ENCODE measurements around the gene NTRK2. TPM values are rescaled to one million over a fixed set of nuclear protein-coding genes. Genes with fewer than 3 reads are reported as not detected.

The NTRK2 gene
- total RNA-seq, 1 experiment from 2014 or later: 0.54 TPM

GRCh38 chr9:84932915-84933527 lies 263.5 kb downstream of the NTRK2 start:
- in situ Hi-C loops (cut with HindIII; ENCODE audit: low pct_unique_long_range_greater_than_20kb, low sequenced_read_pairs): no loop called here
- peak; percentile 18 for DNase-seq (ENCODE audit: low read depth)

- in situ Hi-C loops (cut with HindIII; ENCODE audit: low pct_unique_long_range_greater_than_20kb, low sequenced_read_pairs): no loop called here
- DNase-seq (ENCODE audit: low read depth): no peak
Observed at GRCh38 chr9:84935528-84936117, 266.1 kb downstream of the NTRK2 start.

- in situ Hi-C loops (cut with HindIII; ENCODE audit: low pct_unique_long_range_greater_than_20kb, low sequenced_read_pairs): no loop called here
- no peak for DNase-seq (ENCODE audit: low read depth)
Observed at GRCh38 chr9:84937180-84937579, 267.7 kb downstream of the NTRK2 start.

GRCh38 chr9:84937581-84937980 lies 268.1 kb downstream of the NTRK2 start:
- DNase-seq (ENCODE audit: low read depth): no peak
- in situ Hi-C loops (cut with HindIII; ENCODE audit: low pct_unique_long_range_greater_than_20kb, low sequenced_read_pairs): no loop called here

GRCh38 chr9:84939774-84940173 lies 270.2 kb downstream of the NTRK2 start:
- in situ Hi-C loops (cut with HindIII; ENCODE audit: low pct_unique_long_range_greater_than_20kb, low sequenced_read_pairs): no loop called here
- DNase-seq (ENCODE audit: low read depth): peak; percentile 30

GRCh38 chr9:84940294-84940693 lies 270.8 kb downstream of the NTRK2 start:
- in situ Hi-C loops (cut with HindIII; ENCODE audit: low pct_unique_long_range_greater_than_20kb, low sequenced_read_pairs): no loop called here

GRCh38 chr9:84941792-84942191 lies 272.3 kb downstream of the NTRK2 start:
- in situ Hi-C loops (cut with HindIII; ENCODE audit: low pct_unique_long_range_greater_than_20kb, low sequenced_read_pairs): no loop called here
- no peak for DNase-seq (ENCODE audit: low read depth)

More at GRCh38 chr9:84940294-84940693, 270.8 kb downstream of the NTRK2 start:
- peak; percentile 77 for DNase-seq (ENCODE audit: low read depth)

GRCh38 chr9:84943482-84944050 lies 274.0 kb downstream of the NTRK2 start:
- in situ Hi-C loops (cut with HindIII; ENCODE audit: low pct_unique_long_range_greater_than_20kb, low sequenced_read_pairs): no loop called here
- no peak for DNase-seq (ENCODE audit: low read depth)

GRCh38 chr9:84945878-84946538 lies 276.5 kb downstream of the NTRK2 start:
- in situ Hi-C loops (cut with HindIII; ENCODE audit: low pct_unique_long_range_greater_than_20kb, low sequenced_read_pairs): no loop called here

GRCh38 chr9:84947412-84947972 lies 278.0 kb downstream of the NTRK2 start:
- in situ Hi-C loops (cut with HindIII; ENCODE audit: low pct_unique_long_range_greater_than_20kb, low sequenced_read_pairs): no loop called here
- DNase-seq (ENCODE audit: low read depth): peak; percentile 77

More at GRCh38 chr9:84945878-84946538, 276.5 kb downstream of the NTRK2 start:
- DNase-seq (ENCODE audit: low read depth): peak; percentile 46

- in situ Hi-C loops (cut with HindIII; ENCODE audit: low pct_unique_long_range_greater_than_20kb, low sequenced_read_pairs): no loop called here
Observed at GRCh38 chr9:84949258-84949657, 279.7 kb downstream of the NTRK2 start.

GRCh38 chr9:84949971-84950370 lies 280.4 kb downstream of the NTRK2 start:
- DNase-seq (ENCODE audit: low read depth): no peak
- in situ Hi-C loops (cut with HindIII; ENCODE audit: low pct_unique_long_range_greater_than_20kb, low sequenced_read_pairs): no loop called here

More at GRCh38 chr9:84949258-84949657, 279.7 kb downstream of the NTRK2 start:
- DNase-seq (ENCODE audit: low read depth): no peak

GRCh38 chr9:84950879-84951811 lies 281.6 kb downstream of the NTRK2 start:
- in situ Hi-C loops (cut with HindIII; ENCODE audit: low pct_unique_long_range_greater_than_20kb, low sequenced_read_pairs): no loop called here
- DNase-seq (ENCODE audit: low read depth): no peak

GRCh38 chr9:84953252-84953773 lies 283.8 kb downstream of the NTRK2 start:
- in situ Hi-C loops (cut with HindIII; ENCODE audit: low pct_unique_long_range_greater_than_20kb, low sequenced_read_pairs): no loop called here

GRCh38 chr9:84953797-84954705 lies 284.5 kb downstream of the NTRK2 start:
- DNase-seq (ENCODE audit: low read depth): peak; percentile 55
- in situ Hi-C loops (cut with HindIII; ENCODE audit: low pct_unique_long_range_greater_than_20kb, low sequenced_read_pairs): no loop called here

More at GRCh38 chr9:84953252-84953773, 283.8 kb downstream of the NTRK2 start:
- DNase-seq (ENCODE audit: low read depth): no peak

- no peak for DNase-seq (ENCODE audit: low read depth)
- in situ Hi-C loops (cut with HindIII; ENCODE audit: low pct_unique_long_range_greater_than_20kb, low sequenced_read_pairs): no loop called here
Observed at GRCh38 chr9:84955155-84955554, 285.6 kb downstream of the NTRK2 start.

GRCh38 chr9:84955971-84956370 lies 286.4 kb downstream of the NTRK2 start:
- no peak for DNase-seq (ENCODE audit: low read depth)
- in situ Hi-C loops (cut with HindIII; ENCODE audit: low pct_unique_long_range_greater_than_20kb, low sequenced_read_pairs): no loop called here
